ENCODE results near the gene DCAF11. TPM values are rescaled to one million over a fixed set of nuclear protein-coding genes. Genes with fewer than 3 reads are reported as not detected.
"Not testable (repeated sequence)": the region's sequence is repeated elsewhere in the genome, so short reads cannot be mapped to it uniquely, and the experiment has no call there.

The DCAF11 gene
- total and polyA plus RNA-seq, 2 of the 8 experiments (the other 6 are each of a cell fraction or from before 2014, with no cell fraction given): 60.4 to 63.6 TPM

GRCh38 chr14:24105609-24106239, 8.9 kb upstream of the DCAF11 start:
- not testable (repeated sequence) for H4K20me1 ChIP-seq (replicated peaks in 1 of 2; ENCODE audit: control insufficient read depth in 1 of 2, insufficient read depth in 2 of 2, low read length in 2 of 2); FAIRE-seq
- POLR2A ChIA-PET (ENCODE audit: partially characterized antibody): interaction anchor here (0.8 to 23.9 kb wide), 17 partner anchors 11 to 567 kb away, joined by 3 to 626 read pairs (median 5); partner anchors contain the start of genes CPNE6, DCAF11, EMC9 and IRF9

More at GRCh38 chr14:24105609-24106239, 8.9 kb upstream of the DCAF11 start:
- H3K4ac ChIP-seq (replicated peaks; ENCODE audit: insufficient read length, low read depth, low read length); H2BK15ac ChIP-seq (ENCODE audit: low read length); H4K8ac ChIP-seq (ENCODE audit: extremely low read depth, insufficient read depth, low read length); H3K23ac ChIP-seq (ENCODE audit: insufficient read length); H3K4me1 ChIP-seq (replicated peaks in 1 of 4; ENCODE audit: control insufficient read depth in 3 of 4, insufficient read depth in 4 of 4, low read length in 3 of 4); H2BK120ac ChIP-seq (replicated peaks; ENCODE audit: low read depth, low read length); H3K4me3 ChIP-seq (ENCODE audit: extremely low read depth in 1 of 4, insufficient read depth in 2 of 4, low read depth in 3 of 4, low read length in 4 of 4); H2AFZ ChIP-seq (ENCODE audit: low read length); H2BK20ac ChIP-seq (ENCODE audit: low read length); DNase-seq (ENCODE audit: low read depth in 1 of 2, low spot score in 2 of 2); H4K91ac ChIP-seq (replicated peaks; ENCODE audit: insufficient read length, low read length); H3K27me3 ChIP-seq (replicated peaks in 1 of 4; ENCODE audit: control insufficient read depth in 3 of 4, extremely low read depth in 1 of 4, insufficient read depth in 3 of 4, low read length in 3 of 4); H3K56ac ChIP-seq (replicated peaks; ENCODE audit: insufficient read length, low read depth, low read length); H4K5ac ChIP-seq (ENCODE audit: insufficient read length, low read depth, low read length); H3K27ac ChIP-seq (ENCODE audit: low read depth, low read length); H2BK5ac ChIP-seq (ENCODE audit: low read depth, low read length); H3K23me2 ChIP-seq (ENCODE audit: low read depth, low read length); H2AK5ac ChIP-seq (ENCODE audit: low read depth, low read length); H3K4me2 ChIP-seq (ENCODE audit: insufficient read depth in 1 of 2, low read depth in 2 of 2, low read length in 2 of 2); H3K9me3 ChIP-seq (ENCODE audit: insufficient read depth in 2 of 2, low read depth in 1 of 2, low read length in 1 of 2); H3K79me1 ChIP-seq (ENCODE audit: low read depth, low read length); H3K18ac ChIP-seq (ENCODE audit: extremely low read depth, low read length); H2BK12ac ChIP-seq (ENCODE audit: low read depth, low read length); H3K79me2 ChIP-seq (ENCODE audit: control insufficient read depth in 1 of 2, insufficient read depth in 2 of 2, low read length in 2 of 2); H3K14ac ChIP-seq (ENCODE audit: insufficient read length): not testable (repeated sequence)
- peaks cover 0 to 40% (median 26%) of the 10 kb centered on the region in 4 experiments; a peak in 7 of 8 replicates for H3K36me3 ChIP-seq (ENCODE audit: control insufficient read depth in 2 of 4, insufficient read depth in 4 of 4, low read length in 3 of 4)
- H3K9ac ChIP-seq (replicated peaks in 1 of 4; ENCODE audit: extremely low read depth in 1 of 4, low read depth in 3 of 4, low read length in 3 of 4): peak overlapping the region in 1 of 4 experiments; percentile 10; a peak in 1 of 7 replicates
- 85% methylated on average over 8 of the region's 8 CpGs; no CpG with 5 or more reads in 1 of the 2 experiments for WGBS, 2 experiments (ENCODE audit: extremely low coverage in 1 of 2, insufficient coverage in 1 of 2, insufficient read length in 1 of 2, insufficient replicate concordance in 2 of 2, low coverage in 1 of 2, low lambda C conversion rate in 2 of 2, missing lambda C conversion rate in 1 of 2)
- CTCF ChIA-PET (ENCODE audit: partially characterized antibody): interaction anchor here (0.7 to 12.2 kb wide), 4 partner anchors 12 to 48 kb away, joined by 3 to 160 read pairs (median 72); partner anchors contain the start of gene PCK2

Data from H1 (cell line).